WI38 (cell line): Measurements from ENCODE around the gene PCDHGC5.

Experiments
- H3K4me3 ChIP-seq: 2 replicates; pipeline ENCODE4 v1.5.1; 2011; ENCODE audit warnings: low read depth, mild to moderate bottlenecking, control low read depth, low read length
- CTCF ChIP-seq: IDR thresholded peaks from 2 replicates; pipeline ENCODE4 v1.5.1; 2012; ENCODE audit warnings: low read depth, mild to moderate bottlenecking, control low read depth, low read length

Gene PCDHGC5

GRCh38 chr5:141491323-141492167, 2.7 kb downstream of the PCDHGC5 start:
- no peak for TF ChIP-seq CTCF
- no peak overlapping the region for H3K4me3 ChIP-seq

GRCh38 chr5:141492168-141492885, 3.4 kb downstream of the PCDHGC5 start:
- no peak overlapping the region for H3K4me3 ChIP-seq
- no peak for TF ChIP-seq CTCF

GRCh38 chr5:141493500-141494422, 4.9 kb downstream of the PCDHGC5 start:
- H3K4me3 ChIP-seq = no peak overlapping the region
- TF ChIP-seq CTCF = no peak

GRCh38 chr5:141494761-141495452, 6.0 kb downstream of the PCDHGC5 start:
- no peak overlapping the region for H3K4me3 ChIP-seq
- no peak for TF ChIP-seq CTCF

- TF ChIP-seq CTCF = no peak
- H3K4me3 ChIP-seq = no peak overlapping the region
Observed at GRCh38 chr5:141495453-141495811, 6.6 kb downstream of the PCDHGC5 start.

GRCh38 chr5:141496038-141496437, 7.2 kb downstream of the PCDHGC5 start:
- TF ChIP-seq CTCF = no peak
- no peak overlapping the region for H3K4me3 ChIP-seq
